Adrenal gland (tissue), 5 donors: ENCODE data around the gene GMPPA.

Experiments
- POLR2A ChIP-seq, 2 donors: fragments of 450-650 bp; IDR thresholded peaks; one replicate each; pipeline ENCODE4 v1.6.1; 2017; ENCODE audit warnings: antibody characterized with exemption in 2 of 2, mild to moderate bottlenecking in 2 of 2, moderate library complexity in 1 of 2
- TF ChIP-seq, protein P1 (sequence below), 6 experiments: fragments of 450-650 bp in 4 of 6; fragments of 200-600 bp in 2 of 6; sonication (generic) in 1 of 6; IDR thresholded peaks; 1 replicate in 5 of 6; 2 replicates in 1 of 6; pipeline versions ENCODE4 v1.5.1 to v1.8.0; 2016 to 2021; ENCODE audit warnings: antibody characterized with exemption in 6 of 6, mild to moderate bottlenecking in 2 of 6, moderate library complexity in 1 of 6
- donor health status: DM: no; HTN: no; CAD: no.

DNA sequence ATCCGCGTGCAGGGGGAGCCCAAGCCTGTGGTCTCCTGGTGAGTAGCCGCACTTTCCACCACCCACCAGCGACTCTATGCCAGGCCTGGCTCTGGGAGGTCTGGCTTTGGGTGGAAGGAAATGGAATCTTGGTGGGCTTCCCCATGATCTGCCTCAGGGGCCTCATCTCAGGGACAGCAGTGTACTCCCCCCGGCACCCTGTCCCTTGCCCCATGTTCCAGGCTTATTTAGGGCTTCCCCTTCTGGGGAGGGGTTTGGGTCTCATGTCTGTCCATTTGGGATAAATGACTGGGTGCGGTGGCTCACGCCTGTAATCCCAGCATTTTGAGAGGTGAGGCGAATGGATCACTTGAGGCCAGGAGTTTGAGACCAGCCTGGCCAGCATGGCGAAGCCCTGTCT, 36.3 kb upstream of the GMPPA start:
- TF ChIP-seq, protein P1, sequence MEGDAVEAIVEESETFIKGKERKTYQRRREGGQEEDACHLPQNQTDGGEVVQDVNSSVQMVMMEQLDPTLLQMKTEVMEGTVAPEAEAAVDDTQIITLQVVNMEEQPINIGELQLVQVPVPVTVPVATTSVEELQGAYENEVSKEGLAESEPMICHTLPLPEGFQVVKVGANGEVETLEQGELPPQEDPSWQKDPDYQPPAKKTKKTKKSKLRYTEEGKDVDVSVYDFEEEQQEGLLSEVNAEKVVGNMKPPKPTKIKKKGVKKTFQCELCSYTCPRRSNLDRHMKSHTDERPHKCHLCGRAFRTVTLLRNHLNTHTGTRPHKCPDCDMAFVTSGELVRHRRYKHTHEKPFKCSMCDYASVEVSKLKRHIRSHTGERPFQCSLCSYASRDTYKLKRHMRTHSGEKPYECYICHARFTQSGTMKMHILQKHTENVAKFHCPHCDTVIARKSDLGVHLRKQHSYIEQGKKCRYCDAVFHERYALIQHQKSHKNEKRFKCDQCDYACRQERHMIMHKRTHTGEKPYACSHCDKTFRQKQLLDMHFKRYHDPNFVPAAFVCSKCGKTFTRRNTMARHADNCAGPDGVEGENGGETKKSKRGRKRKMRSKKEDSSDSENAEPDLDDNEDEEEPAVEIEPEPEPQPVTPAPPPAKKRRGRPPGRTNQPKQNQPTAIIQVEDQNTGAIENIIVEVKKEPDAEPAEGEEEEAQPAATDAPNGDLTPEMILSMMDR (IDR thresholded peaks at IDR 0.05): no peak
- TF ChIP-seq POLR2A (IDR thresholded peaks at IDR 0.05): no peak
